SU-DHL-6 (cell line): ENCODE measurements around the gene CWC27.

Experiments used
- H2AFZ ChIP-seq: fragments of 200-600 bp; sonication (generic); 2 replicates; pipeline ENCODE4 v1.6.1; 2014; ENCODE audit warnings: low read depth, mild to moderate bottlenecking, moderate library complexity, mixed read lengths, antibody characterized with exemption, low read length; ENCODE audit not compliant: severe bottlenecking
- H3F3A ChIP-seq: fragments of 200-600 bp; shearing (Covaris generic); 2 replicates; pipeline ENCODE4 v1.6.0; 2016; ENCODE audit warnings: antibody characterized with exemption, mild to moderate bottlenecking; ENCODE audit not compliant: insufficient read depth
- H3K27ac ChIP-seq: fragments of 200-600 bp; sonication (generic); 2 replicates; pipeline ENCODE4 v1.5.1; 2016; ENCODE audit warnings: low read depth, mild to moderate bottlenecking, low read length, moderate library complexity, mixed read lengths
- H3K27me3 ChIP-seq: fragments of 200-600 bp; sonication (generic), shearing (Covaris generic); 2 replicates; pipeline ENCODE4 v1.6.0; 2014; ENCODE audit warnings: mild to moderate bottlenecking, low read length
- H3K36me3 ChIP-seq: fragments of 200-600 bp; sonication (generic); 2 replicates; pipeline ENCODE4 v1.6.1; 2014; ENCODE audit warnings: mild to moderate bottlenecking, low read length, mixed read lengths
- H3K4me2 ChIP-seq: fragments of 300-600, 200-600 bp; shearing (Covaris generic), sonication (generic); 2 replicates; pipeline ENCODE4 v1.6.0; 2014; ENCODE audit warnings: low read length, low read depth, mild to moderate bottlenecking; ENCODE audit not compliant: poor library complexity, severe bottlenecking
- H3K4me3 ChIP-seq: fragments of 200-600 bp; sonication (generic); 2 replicates; pipeline ENCODE4 v1.5.1; 2014; ENCODE audit warnings: antibody characterized with exemption, low read length, mild to moderate bottlenecking, mixed read lengths; ENCODE audit not compliant: insufficient read depth, poor library complexity, severe bottlenecking
- H3K79me2 ChIP-seq: fragments of 200-600 bp; sonication (generic); 2 replicates; pipeline ENCODE4 v1.6.1; 2014; ENCODE audit warnings: mild to moderate bottlenecking, low read length, moderate library complexity; ENCODE audit not compliant: insufficient read depth
- H3K9ac ChIP-seq: fragments of 200-600 bp; sonication (generic); 2 replicates; pipeline ENCODE4 v1.7.0; 2014; ENCODE audit warnings: mild to moderate bottlenecking, low read length
- H3K9me2 ChIP-seq: fragments of 200-600 bp; sonication (generic); replicated peaks from 2 replicates; pipeline ENCODE4 v1.6.1; 2014; ENCODE audit warnings: low read length; ENCODE audit not compliant: insufficient read depth
- H3K9me3 ChIP-seq: fragments of 200-600 bp; sonication (generic); 2 replicates; pipeline ENCODE4 v1.6.1; 2014; ENCODE audit warnings: low read length, mixed read lengths; ENCODE audit not compliant: insufficient read depth
- H4K20me1 ChIP-seq: fragments of 200-600 bp; sonication (generic); 2 replicates; pipeline ENCODE4 v1.6.1; 2014; ENCODE audit warnings: low read depth, mild to moderate bottlenecking, antibody characterized with exemption, low read length, moderate library complexity, mixed read lengths
- CTCF ChIP-seq: fragments of 200-600 bp; sonication (generic); IDR thresholded peaks from one replicate; pipeline ENCODE4 v1.5.1; 2017; ENCODE audit warnings: antibody characterized with exemption, mild to moderate bottlenecking, low read length, moderate library complexity; ENCODE audit not compliant: insufficient read depth, poor library complexity, severe bottlenecking
- EZH2phosphoT487 ChIP-seq: fragments of 200-600 bp; sonication (generic), shearing (Covaris generic); conservative IDR thresholded peaks from 2 replicates; pipeline ENCODE4 v1.6.1; 2018; ENCODE audit warnings: mild to moderate bottlenecking, antibody characterized with exemption, low read length, moderate library complexity, mixed read lengths

CWC27 gene

GRCh38 chr5:65047948-65048690 is 279.4 kb downstream of the CWC27 start:
- no peak overlapping the region for H3K9ac ChIP-seq
- TF ChIP-seq CTCF, result no peak
- no peak for TF ChIP-seq EZH2phosphoT487
- H3K9me2 ChIP-seq, result no peaks in the 10 kb centered on the region
- H3K79me2 ChIP-seq, result no peaks in the 10 kb centered on the region
- H3K4me2 ChIP-seq, result no peak overlapping the region
- no peaks in the 10 kb centered on the region for H3K36me3 ChIP-seq
- no peaks in the 10 kb centered on the region for H3K9me3 ChIP-seq
- H2AFZ ChIP-seq, result no peak overlapping the region
- H3F3A ChIP-seq, result no peaks in the 10 kb centered on the region
- H3K27me3 ChIP-seq, result no peaks in the 10 kb centered on the region
- H3K4me3 ChIP-seq, result no peak overlapping the region
- no peak overlapping the region for H3K27ac ChIP-seq
- H4K20me1 ChIP-seq, result no peaks in the 10 kb centered on the region

- TF ChIP-seq EZH2phosphoT487 (no peak), CTCF (no peak)
- no peaks in the 10 kb centered on the region for H3F3A ChIP-seq
- no peak overlapping the region for H3K9ac ChIP-seq
- no peaks in the 10 kb centered on the region for H3K79me2 ChIP-seq
- no peaks in the 10 kb centered on the region for H3K27me3 ChIP-seq
- no peaks in the 10 kb centered on the region for H3K9me3 ChIP-seq
- no peak overlapping the region for H3K4me3 ChIP-seq
- H2AFZ ChIP-seq, result no peak overlapping the region
- H3K27ac ChIP-seq, result no peak overlapping the region
- H3K9me2 ChIP-seq, result no peaks in the 10 kb centered on the region
- H4K20me1 ChIP-seq, result no peaks in the 10 kb centered on the region
- no peak overlapping the region for H3K4me2 ChIP-seq
- H3K36me3 ChIP-seq, result no peaks in the 10 kb centered on the region
These were observed 281.4 kb downstream of the CWC27 start for GRCh38 chr5:65050140-65050539.

- Histone ChIP-seq H3K27ac (no peak overlapping the region), H4K20me1 (no peaks in the 10 kb centered on the region), H2AFZ (no peak overlapping the region), H3K9me2 (no peaks in the 10 kb centered on the region), H3K79me2 (no peaks in the 10 kb centered on the region), H3F3A (no peaks in the 10 kb centered on the region), H3K4me3 (no peak overlapping the region), H3K36me3 (no peaks in the 10 kb centered on the region), H3K27me3 (no peaks in the 10 kb centered on the region), H3K4me2 (no peak overlapping the region), H3K9me3 (no peaks in the 10 kb centered on the region), H3K9ac (no peak overlapping the region)
- no peak for TF ChIP-seq CTCF
- no peak for TF ChIP-seq EZH2phosphoT487
These were observed 282.2 kb downstream of the CWC27 start for GRCh38 chr5:65050826-65051498.
